Ascending aorta (tissue), 2 donors: Measurements from ENCODE around the gene ZBTB16. TPM values are rescaled to one million over a fixed set of nuclear protein-coding genes. Genes with fewer than 3 reads are reported as not detected.

Experiments used
- DNase-seq, 2 donors: peaks; one replicate each; pipeline ENCODE4 v3.0.0-alpha.2; 2019; ENCODE audit warnings: low spot score in 2 of 2
- H3K27ac ChIP-seq, 2 donors: fragments of 200-600 bp; sonication (generic); one replicate each; pipeline ENCODE4 v1.5.1; 2016 to 2017; ENCODE audit warnings: mild to moderate bottlenecking in 1 of 2
- H3K27me3 ChIP-seq: fragments of 200-600 bp; sonication (generic); one replicate; pipeline ENCODE4 v1.5.1; 2017
- H3K36me3 ChIP-seq, 2 donors: fragments of 200-600 bp; sonication (generic); one replicate each; pipeline ENCODE4 v1.5.1; 2016
- H3K4me1 ChIP-seq, 2 donors: fragments of 200-600 bp; sonication (generic); one replicate each; pipeline ENCODE4 v1.5.1; 2016 to 2017; ENCODE audit warnings: mild to moderate bottlenecking in 1 of 2
- H3K4me3 ChIP-seq, 2 donors: fragments of 200-600 bp; sonication (generic); one replicate each; pipeline ENCODE4 v1.5.1; 2016 to 2017; ENCODE audit warnings: mild to moderate bottlenecking in 1 of 2
- H3K9me3 ChIP-seq, 2 donors: fragments of 200-600 bp; sonication (generic); one replicate each; pipeline ENCODE4 v1.5.1; 2016
- intact Hi-C: fragments of 100-400 bp; cut with DNase I; formaldehyde crosslinking; loops from one replicate; pipeline ENCODE4 v1.15.1; 2023
- total RNA-seq: library from RNA; depleted of rRNA; stranded (reverse); fragments of >200 nt; gene quantifications from one replicate; pipeline ENCODE4 v1.1.0, GENCODE V29; 2016
- TF ChIP-seq, protein P1 (sequence below), 3 experiments: fragments of 200-600 bp in 2 of 3; fragments of 450-650 bp in 1 of 3; sonication (generic) in 2 of 3; IDR thresholded peaks; one replicate each; pipeline ENCODE4 v1.5.1; 2016 to 2019; ENCODE audit warnings: antibody characterized with exemption in 3 of 3, mild to moderate bottlenecking in 1 of 3, moderate library complexity in 1 of 3

ZBTB16 gene
- total RNA-seq, 1 donor from 2014 or later: 344 TPM

DNA sequence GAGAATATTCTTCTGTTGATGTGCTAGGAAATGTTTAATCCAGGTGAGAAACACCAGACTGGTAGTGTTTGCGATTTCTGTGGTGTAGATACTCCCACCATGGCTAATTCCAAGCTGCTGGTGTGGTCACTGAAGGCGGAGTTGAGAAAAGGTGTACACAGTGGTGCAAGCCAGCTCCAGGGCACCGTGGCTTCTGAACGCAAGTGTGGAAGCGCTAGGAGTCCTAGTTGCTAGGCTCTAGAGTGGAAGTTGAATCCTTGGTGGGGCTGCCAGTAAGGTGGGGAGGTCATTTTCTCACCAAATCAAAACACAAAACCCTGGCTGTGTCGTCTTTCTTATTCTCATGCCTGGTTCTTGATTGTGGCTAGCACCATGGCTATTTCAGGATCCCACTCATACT is 61.6 kb downstream of the ZBTB16 start:
- H3K4me3 ChIP-seq: peak overlapping the region in 1 of 2 donors; percentile 4
- peak overlapping the region; percentile 52 to 99 for H3K27ac ChIP-seq
- peaks cover 17 to 93% of the 10 kb centered on the region in 2 donors for H3K4me1 ChIP-seq
- DNase-seq: peak in 1 of 2 donors; percentile 39
- TF ChIP-seq, protein P1, sequence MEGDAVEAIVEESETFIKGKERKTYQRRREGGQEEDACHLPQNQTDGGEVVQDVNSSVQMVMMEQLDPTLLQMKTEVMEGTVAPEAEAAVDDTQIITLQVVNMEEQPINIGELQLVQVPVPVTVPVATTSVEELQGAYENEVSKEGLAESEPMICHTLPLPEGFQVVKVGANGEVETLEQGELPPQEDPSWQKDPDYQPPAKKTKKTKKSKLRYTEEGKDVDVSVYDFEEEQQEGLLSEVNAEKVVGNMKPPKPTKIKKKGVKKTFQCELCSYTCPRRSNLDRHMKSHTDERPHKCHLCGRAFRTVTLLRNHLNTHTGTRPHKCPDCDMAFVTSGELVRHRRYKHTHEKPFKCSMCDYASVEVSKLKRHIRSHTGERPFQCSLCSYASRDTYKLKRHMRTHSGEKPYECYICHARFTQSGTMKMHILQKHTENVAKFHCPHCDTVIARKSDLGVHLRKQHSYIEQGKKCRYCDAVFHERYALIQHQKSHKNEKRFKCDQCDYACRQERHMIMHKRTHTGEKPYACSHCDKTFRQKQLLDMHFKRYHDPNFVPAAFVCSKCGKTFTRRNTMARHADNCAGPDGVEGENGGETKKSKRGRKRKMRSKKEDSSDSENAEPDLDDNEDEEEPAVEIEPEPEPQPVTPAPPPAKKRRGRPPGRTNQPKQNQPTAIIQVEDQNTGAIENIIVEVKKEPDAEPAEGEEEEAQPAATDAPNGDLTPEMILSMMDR (IDR thresholded peaks at IDR 0.05): no peak
- H3K36me3 ChIP-seq: peaks cover 16 to 66% of the 10 kb centered on the region in 2 donors
- H3K9me3 ChIP-seq: no peaks in the 10 kb centered on the region
- intact Hi-C loops: no loop called here
- H3K27me3 ChIP-seq: no peaks in the 10 kb centered on the region

DNA sequence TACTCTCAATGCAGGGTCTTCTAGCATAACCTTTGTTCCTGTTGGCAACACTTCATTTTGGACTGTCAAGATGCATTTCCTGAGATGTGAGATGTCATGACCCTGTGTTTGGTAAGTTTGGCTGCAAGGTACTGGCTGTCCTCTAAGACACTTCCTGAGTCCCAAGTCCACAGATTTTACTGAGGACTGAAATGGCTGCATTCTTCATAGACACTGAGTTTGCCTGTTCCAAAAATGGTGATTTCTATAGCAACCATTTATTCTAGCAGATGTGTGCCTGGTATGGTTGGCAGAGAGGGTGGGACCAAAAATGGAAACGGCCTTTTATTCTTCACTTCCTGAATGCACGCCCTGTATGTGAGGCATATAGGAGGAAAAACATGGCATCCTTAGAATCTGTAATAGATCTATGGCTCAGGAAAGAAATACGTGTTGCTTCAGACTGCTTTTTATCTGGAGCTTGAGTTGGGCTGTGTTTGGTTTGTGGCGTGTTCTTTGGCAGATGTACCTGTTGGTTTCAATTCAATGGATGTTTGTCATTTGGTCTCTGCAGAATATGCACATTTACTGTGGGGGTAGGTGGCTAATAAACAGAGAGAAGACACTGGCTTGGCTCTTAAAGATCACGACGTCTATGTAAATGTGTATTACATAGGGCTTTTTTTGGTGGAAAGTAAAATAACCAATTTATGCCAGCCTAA is 62.4 kb downstream of the ZBTB16 start:
- H3K27me3 ChIP-seq: no peaks in the 10 kb centered on the region
- H3K9me3 ChIP-seq: no peaks in the 10 kb centered on the region
- DNase-seq: peak in 1 of 2 donors; percentile 45
- peaks cover 21 to 67% of the 10 kb centered on the region in 2 donors for H3K36me3 ChIP-seq
- peak overlapping the region; percentile 52 to 99 for H3K27ac ChIP-seq
- H3K4me3 ChIP-seq: peak overlapping the region in 1 of 2 donors; percentile 4
- H3K4me1 ChIP-seq: peaks cover 23 to 91% of the 10 kb centered on the region in 2 donors
- intact Hi-C loops: no loop called here
- TF ChIP-seq, protein P1 (IDR thresholded peaks at IDR 0.05): no peak

DNA sequence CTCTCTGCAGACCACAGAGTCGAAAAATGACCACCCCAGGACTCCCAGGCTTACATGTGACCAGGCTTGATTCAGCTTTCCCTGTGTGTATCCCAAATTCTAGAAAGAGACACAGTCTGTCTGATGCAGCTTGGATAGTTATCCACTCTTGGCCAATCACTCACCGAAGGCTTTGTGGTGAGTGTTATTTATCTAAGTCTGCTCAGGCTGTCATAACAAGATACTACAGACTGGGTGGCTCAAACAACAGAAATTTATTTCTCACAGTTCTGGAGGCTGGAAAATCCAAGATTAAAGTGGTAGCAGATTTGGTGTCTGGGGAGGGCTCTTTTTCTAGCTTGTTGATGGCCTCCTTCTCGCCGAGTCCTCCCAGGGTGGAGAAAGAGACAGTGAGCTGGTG is 63.2 kb downstream of the ZBTB16 start:
- H3K9me3 ChIP-seq: no peaks in the 10 kb centered on the region
- TF ChIP-seq, protein P1 (IDR thresholded peaks at IDR 0.05): no peak
- intact Hi-C loops: no loop called here
- H3K27me3 ChIP-seq: no peaks in the 10 kb centered on the region
- H3K4me3 ChIP-seq: peak overlapping the region; percentile 4 to 21
- peaks cover 28 to 69% of the 10 kb centered on the region in 2 donors for H3K36me3 ChIP-seq
- DNase-seq: no peak
- H3K27ac ChIP-seq: peak overlapping the region; percentile 72 to 99
- H3K4me1 ChIP-seq: peaks cover 31 to 93% of the 10 kb centered on the region in 2 donors

DNA sequence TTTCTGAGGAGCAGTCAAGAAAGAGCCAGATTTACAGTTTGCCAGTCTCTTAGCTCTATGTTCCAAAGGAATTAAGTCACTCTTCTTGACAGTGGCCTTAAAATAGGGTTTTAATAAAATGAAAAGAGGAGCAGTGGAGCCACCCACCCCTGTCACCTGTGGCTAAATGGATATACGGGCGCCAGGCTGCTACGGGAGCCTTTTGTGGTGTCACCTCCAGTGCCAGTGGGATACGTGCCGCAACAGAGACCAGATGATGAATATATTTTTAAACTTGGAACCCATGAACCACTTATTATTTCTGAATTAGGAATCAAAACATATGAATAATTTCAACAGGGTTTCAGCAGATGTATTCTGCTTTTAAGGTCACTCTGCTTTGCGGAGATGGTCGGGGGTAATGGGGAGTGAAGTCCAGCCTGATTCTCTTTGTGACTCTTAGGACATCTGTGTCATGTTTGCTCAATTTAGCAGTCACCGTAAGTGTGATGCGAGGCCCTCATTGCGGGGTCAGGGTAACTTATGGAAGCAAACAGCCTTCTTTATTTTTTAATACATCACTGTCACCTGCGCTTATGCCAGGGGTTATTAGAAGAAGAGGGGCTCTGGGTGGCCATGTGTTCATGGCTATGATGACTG is 64.3 kb downstream of the ZBTB16 start:
- H3K27me3 ChIP-seq: no peaks in the 10 kb centered on the region
- H3K4me1 ChIP-seq: peaks cover 42 to 93% of the 10 kb centered on the region in 2 donors
- peaks cover 31 to 64% of the 10 kb centered on the region in 2 donors for H3K36me3 ChIP-seq
- no peak for DNase-seq
- TF ChIP-seq, protein P1 (IDR thresholded peaks at IDR 0.05): no peak
- intact Hi-C loops: no loop called here
- peak overlapping the region; percentile 72 to 99 for H3K27ac ChIP-seq
- no peaks in the 10 kb centered on the region for H3K9me3 ChIP-seq
- peak overlapping the region in 1 of 2 donors; percentile 21 for H3K4me3 ChIP-seq

DNA sequence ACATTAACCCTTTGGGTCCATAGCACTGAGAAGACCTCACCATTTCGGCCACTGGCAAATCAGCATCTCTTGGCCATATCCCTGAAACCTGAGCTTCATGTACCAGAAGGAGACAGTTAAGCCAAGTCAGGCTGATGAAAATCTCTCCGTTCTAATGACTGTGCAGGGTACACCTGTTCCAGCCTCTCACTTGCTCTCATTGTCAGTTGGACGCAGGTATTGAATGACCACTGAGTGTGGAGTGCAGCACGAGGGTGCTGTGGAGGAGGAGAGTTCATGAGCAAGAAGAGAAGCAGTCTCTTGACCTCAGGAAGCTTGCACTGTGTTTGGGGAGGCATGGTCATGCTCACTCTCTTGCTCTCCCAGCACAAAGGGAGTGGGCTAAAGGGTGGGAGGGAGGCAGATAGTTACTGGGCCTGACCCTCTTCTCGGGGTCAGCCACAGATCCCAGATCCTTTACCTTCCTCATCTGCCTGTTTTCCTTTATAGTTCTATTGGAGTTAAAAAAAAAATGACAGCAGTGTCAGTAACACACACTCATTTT is 65.2 kb downstream of the ZBTB16 start:
- TF ChIP-seq, protein P1 (IDR thresholded peaks at IDR 0.05): no peak
- no peaks in the 10 kb centered on the region for H3K9me3 ChIP-seq
- intact Hi-C loops: no loop called here
- H3K27ac ChIP-seq: peak overlapping the region; percentile 72 to 99
- H3K36me3 ChIP-seq: peaks cover 31 to 64% of the 10 kb centered on the region in 2 donors
- DNase-seq: no peak
- no peaks in the 10 kb centered on the region for H3K27me3 ChIP-seq
- peak overlapping the region in 1 of 2 donors; percentile 14 for H3K4me3 ChIP-seq
- peaks cover 50 to 95% of the 10 kb centered on the region in 2 donors for H3K4me1 ChIP-seq
